HG03280 (cell line): ENCODE data around the gene TEX51.

Source experiments
- ATAC-seq: cut with Tn5 transposase; IDR thresholded peaks from one replicate; pipeline ENCODE4 v1.9.1; 2021; ENCODE audit warnings: mild to moderate bottlenecking, moderate library complexity; ENCODE audit not compliant: unreplicated experiment

The TEX51 gene

GRCh38 chr2:126898636-126899035 lies at the start of gene TEX51:
Gene TEX51, plus strand, starts transcription at chr2:126898890. Its CDS starts 29 bp downstream, at chr2:126898919.
- no peak for ATAC-seq

DNA sequence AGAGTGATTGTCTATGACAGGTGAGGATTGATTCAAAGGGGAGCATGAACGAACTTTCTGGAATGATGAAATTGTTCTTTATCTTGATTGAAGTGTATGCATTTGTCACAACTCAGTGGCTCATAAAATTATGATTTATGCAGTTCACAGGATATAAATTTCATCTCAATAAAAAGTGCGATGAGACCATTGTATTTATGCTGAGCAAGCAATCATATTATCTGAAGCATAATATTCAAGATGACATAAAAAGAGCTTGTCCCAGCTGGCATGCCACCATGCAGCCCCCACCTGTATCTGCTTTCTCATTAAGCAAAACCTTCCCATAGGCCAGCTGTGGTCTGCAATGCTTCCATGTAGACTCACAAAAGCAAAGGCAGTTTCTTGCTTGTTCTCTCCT lies 49.6 kb upstream of the TEX51 start:
- no peak for ATAC-seq

GRCh38 chr2:126849486-126849885 lies 49.2 kb upstream of the TEX51 start:
- no peak for ATAC-seq

DNA sequence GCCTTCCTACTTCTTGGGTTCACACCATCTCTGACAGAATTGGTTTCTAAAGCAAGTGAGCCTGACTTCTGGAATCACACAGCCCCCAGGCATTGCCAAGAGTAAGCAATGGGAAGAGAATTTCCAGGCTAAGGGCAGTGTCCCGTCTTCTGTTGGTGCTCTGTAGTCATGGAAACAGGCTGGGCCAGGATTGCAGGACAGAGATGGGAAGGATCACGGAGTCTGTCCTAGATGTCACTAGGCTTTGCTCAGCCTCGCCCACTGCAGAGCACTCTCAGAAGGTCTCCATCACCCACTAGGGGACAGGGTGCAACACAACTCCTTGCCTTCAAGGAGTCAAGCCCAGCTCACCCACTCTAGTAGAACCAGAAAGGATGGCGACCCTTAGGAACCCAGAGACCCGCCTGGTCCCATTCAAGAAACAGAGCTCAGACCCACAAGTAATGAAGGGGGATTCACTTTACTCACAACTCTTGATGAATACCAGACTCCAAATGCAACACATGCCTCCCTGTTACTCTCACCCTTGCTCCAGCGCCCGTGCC lies 48.6 kb upstream of the TEX51 start:
- ATAC-seq, result no peak

DNA sequence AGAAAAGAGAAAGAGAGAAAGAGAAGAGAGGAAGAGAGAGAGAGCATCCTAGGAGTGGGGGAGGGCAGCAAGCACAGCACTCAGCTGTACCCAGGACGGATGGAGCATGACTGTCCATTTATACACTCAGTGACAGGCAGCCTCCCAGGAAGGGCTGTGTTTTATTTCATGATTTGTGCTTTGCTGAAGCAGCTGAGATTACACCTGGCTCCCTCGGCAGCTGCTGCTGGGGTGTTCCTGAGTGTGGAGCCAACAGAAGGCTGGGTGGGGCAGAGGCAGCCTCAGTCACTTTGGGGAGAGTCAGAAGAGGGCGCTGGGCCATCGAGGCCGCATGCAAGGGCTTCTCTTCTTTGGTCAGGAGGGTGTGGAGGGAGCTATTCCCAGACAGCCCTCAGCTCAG lies 47.8 kb upstream of the TEX51 start:
- no peak for ATAC-seq

DNA sequence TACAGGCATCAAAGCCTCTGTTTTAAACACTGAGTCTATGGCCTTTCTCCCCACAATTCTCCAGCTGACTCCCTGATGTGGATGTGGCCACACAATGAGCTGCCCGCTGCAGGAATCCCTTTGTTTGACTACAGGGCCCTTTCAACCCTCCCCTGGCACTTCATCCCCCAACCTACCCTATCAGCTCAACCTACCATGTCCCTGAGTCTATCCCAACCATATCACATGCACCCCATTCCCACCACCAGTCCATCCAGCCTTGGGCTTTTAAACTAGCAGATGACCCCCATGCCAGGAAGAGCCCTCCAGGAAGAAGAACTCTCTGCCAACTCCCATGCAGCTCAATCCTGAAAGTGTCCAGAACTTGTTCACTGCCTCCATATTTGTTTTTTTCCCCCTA lies 46.9 kb upstream of the TEX51 start:
- no peak for ATAC-seq

DNA sequence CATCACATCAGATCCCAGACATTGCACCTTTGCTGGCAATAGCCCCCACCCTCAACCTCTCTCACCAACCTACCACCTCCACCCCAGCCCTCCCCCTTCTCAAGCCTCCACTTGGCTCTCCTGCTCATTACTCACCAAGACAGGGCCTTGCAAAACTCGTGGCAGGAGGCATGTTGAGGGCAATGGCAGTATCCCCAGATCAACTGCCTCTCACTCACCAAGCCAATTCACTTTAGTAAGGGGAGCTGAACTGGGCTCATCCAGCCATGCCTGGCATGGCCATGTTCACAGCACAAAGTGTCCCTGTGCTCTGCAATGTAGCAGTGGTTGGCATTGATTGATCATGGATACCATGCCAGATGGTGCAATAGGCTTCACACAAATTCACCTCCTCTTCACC lies 46.3 kb upstream of the TEX51 start:
- no peak for ATAC-seq

DNA sequence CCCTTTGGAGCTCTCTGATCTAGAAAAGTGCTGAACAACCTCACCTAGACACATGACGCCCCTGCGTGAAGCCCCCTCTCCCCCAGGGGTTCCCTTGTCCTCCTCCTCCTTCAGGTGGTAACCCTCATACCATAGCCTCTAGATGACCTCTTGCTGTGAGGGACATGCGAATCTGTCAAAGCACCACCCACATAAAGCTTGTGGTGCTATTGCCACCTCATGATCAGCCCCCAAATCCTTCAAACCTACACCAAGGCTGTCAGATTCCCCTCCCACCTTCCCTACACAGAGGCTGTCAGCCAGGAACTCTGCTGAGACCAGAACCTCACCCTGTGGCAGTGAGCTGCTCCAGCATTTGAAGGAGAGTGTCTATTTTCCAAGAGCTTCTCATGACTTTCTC lies 43.1 kb upstream of the TEX51 start:
- no peak for ATAC-seq

GRCh38 chr2:126856403-126856802 lies 42.3 kb upstream of the TEX51 start:
- ATAC-seq, result no peak

DNA sequence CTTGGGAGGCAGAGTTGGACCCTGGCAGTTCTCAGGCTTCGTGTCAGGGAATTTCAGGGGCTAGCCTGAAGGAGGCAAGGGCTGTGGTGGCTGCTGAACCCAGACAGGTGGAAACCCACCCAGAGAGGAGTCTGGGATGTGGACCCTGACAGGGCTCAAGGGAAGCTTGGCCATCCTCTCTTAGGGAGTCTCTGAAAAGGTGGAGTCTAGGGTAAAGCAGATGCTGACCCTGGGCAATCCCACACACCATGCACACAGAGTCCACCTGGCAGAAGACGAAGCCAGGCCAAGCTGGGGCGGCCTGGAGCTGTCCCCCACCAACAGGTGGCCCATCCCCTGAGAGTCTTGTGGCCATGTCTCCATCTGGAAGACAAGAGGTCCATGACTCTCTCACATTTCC lies 41.2 kb upstream of the TEX51 start:
- no peak for ATAC-seq

DNA sequence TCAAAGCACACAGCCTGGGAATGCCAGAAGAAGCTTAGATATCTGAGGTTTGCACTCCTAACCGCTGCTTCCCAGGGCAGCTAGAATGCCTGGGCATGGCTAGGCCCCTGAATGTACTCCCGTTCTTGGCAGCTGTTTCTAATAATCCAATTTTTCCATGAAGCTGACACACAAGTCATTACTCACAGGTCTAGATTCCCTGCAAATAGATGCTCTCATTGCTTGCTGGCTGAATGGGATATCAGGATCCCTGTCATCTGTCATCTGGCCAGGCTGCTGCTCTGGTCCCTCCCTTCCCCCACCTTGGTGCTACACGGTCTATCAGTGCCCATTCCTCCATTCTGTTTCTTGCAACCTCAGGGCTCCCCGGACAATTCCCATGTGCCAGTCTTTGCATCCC lies 40.7 kb upstream of the TEX51 start:
- no peak for ATAC-seq

DNA sequence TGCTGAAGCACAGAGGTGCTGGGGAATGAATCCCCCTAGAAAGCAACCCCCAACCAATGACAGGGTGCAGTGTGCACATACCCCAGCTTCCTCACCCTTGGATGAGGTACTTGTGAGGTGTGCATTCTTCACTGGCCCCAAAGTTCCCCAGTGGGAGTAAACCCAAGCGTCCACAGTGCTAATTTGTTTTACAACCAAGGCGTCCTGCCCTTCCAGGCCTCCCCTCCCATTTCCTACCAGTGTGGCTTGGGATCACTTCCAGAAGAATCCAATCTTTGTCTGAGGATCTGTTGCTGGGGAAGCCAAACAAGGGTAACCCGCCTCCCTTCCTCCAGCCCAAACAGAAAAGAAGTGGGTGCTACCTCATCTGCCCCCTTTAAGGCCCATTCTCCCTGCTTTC lies 40.3 kb upstream of the TEX51 start:
- no peak for ATAC-seq

DNA sequence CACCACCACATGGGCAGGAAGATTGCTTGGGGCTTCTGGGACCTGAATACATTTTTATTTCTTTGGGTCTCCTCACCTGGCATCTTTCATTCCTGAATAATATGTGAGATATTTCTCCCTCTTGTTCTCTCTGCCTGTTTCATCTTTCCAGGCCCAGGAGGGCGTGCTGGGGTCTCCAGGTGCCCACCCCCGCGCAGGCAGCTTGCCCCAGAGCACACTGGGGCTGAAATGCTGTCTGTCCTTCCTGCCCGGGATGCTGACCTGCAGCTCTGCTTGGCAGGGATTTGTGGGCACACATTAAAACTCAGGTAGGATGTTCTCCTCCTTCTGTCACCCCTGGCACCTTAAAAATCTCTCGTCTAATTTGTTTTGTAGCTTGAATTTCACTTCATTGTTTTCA lies 39.7 kb upstream of the TEX51 start:
- no peak for ATAC-seq

DNA sequence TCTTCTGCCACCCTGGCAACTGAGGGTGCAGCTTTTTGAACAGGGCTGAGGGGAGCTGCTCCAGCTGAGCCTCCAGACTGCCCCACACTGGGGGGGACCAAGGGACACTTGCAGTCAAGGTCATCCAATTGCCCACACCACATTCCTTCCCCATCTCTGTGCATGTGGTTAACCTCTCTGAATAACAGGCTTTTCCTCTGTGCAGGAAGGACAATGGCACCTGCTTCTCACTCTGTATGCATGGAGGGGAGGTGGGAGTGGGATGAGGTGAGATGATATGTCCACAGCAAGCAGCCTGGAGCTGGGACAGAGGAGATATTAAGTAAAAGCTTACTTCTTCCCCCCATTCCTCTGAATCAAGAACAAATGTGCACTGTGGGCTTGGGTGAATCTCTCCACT lies 39.1 kb upstream of the TEX51 start:
- no peak for ATAC-seq

GRCh38 chr2:126860385-126860784 lies 38.3 kb upstream of the TEX51 start:
- no peak for ATAC-seq

DNA sequence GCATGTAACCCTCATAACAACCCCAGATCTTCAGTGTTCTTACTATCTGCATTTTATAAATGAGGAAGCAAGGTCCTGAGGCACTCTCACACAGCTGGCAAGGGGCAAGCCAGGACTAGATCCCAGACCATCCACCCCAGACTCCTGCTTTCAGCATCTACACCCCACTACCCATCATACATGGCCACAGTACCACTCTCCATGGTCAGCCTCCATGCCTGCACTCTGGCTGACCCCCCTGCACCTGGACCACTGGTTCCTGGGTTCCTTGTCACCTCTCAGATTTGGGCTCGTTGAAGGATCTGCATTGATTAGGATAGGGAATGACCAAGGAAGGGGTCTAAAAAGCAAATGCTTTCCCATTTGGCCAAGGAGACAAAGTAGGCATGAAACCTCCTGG lies 36.0 kb upstream of the TEX51 start:
- no peak for ATAC-seq

DNA sequence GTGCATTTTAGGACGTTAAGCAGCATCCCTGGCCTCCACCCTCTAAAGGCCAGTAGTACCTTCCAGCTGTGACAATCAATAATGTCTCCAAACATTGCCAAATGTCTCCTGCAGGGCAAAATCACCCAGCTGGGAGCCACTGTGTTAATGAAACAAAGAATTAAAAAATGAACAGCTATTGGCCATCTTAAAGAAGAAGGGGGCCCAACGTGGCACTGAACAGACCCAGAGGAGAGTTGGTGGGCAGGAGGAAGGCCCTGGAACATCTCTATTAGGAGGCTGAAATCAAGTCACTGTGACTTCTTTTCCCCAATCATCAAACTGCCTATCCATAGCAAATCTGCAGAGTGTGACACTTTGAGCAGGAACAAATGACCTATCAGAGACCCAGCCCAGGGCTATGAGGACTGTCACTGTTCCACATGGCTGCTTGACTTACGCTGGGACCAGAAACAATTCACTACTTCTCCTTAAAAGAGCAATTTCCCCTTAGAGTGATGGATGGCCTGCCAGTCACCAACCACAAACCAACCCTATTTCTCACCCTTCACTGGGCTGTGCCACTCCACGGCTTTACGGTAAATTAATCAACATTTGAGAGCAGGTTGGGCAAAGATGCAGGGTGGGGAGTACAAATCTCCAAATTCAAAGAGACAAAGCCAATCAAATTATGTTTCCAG lies 35.2 kb upstream of the TEX51 start:
- no peak for ATAC-seq

DNA sequence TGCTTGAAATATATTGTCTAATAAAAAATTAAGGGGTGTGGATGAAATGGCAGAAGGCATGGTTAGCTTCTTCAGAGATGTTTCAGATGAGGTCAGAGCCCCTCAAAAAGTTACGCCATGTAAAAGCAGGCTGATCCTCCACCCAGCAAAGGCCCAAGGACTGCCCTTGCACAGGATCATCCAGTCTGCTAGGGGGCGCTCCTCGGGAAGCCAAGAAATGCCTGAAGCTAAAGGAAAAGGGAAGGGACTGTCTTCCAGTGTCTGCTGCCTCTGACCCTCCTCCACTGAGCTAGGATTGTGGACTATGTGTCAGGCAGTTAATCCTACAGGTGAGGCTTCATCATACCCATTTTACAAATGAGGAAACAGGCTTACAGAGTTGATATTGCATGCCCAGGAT lies 33.8 kb upstream of the TEX51 start:
- ATAC-seq, result no peak

DNA sequence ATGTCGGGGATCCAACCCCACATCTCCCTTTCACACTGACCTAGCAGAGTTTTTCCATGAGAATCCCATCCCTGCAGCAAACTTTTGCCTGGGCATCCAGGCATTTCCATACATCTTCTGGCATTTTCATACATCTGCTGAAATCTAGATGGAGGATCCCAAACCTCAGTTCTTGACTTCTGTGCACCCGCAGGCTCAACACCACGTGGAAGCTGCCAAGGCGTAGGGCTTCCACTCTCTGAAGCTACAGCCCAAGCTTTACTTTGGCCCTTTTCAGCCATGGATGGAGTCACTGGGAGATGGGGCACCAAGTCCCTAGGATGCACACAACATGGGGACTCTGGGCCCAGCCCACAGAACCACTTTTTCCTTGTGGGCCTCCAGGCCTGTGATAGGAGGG lies 32.2 kb upstream of the TEX51 start:
- ATAC-seq, result no peak

DNA sequence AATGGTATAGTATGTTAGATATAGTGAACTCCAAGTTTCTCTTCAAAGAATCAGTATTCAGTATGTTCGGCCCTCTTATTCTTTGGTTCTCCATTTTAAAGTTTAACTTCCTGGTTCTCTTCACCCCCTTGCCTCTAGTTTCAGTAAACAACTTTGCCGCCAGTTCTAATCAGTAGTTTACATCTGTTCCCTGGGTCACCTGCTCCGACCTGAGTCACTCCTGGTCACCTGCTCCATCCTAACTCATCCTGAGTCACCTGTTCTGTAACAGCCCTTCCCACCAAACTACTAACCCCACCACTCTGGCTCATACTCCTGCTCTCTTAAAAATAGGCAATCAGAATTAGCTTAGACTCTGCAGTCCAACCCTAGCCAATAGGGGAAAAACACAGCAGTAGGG lies 23.7 kb upstream of the TEX51 start:
- no peak for ATAC-seq

DNA sequence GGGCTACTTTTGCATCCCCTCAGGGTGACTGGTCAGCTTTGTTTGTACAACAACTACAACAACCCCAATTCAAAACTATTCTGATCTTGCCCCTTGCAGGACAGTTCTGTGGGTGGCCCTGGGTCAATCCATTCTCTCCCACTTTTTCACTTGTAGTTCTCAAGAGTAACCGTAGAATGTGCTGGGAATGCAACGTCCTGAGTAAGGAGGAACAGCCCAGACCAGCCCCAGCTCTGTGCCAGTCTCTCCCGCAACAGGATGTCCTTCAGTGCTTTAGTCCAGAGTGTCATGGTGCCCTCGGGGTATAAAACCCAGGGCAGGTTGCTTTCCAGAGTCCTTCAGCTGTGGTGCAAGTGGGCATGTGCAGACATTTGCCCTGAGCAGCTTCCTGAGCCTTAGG lies 22.1 kb upstream of the TEX51 start:
- no peak for ATAC-seq

- ATAC-seq, result no peak
Observed at GRCh38 chr2:126877041-126877440, 21.6 kb upstream of the TEX51 start.

GRCh38 chr2:126877861-126878565 lies 20.7 kb upstream of the TEX51 start:
- no peak for ATAC-seq
